Tibial artery (tissue), 4 donors: ENCODE measurements around the gene IGLL5.

ENCODE experiments used
- DNase-seq, 2 donors: peaks; one replicate each; pipeline ENCODE4 v3.0.0-alpha.2; 2019
- H3K27ac ChIP-seq, 2 donors: fragments of 200-600 bp; sonication (generic) in 1 of 2; 1 replicate in 1 of 2; 2 replicates in 1 of 2; pipeline ENCODE4 v1.5.1; 2018 to 2019; ENCODE audit warnings: mild to moderate bottlenecking in 1 of 2
- H3K27me3 ChIP-seq, 2 donors: fragments of 200-600 bp; sonication (generic) in 1 of 2; one replicate each; pipeline versions ENCODE4 v1.5.1 to v1.6.0; 2016 to 2019
- H3K36me3 ChIP-seq, 3 donors: fragments of 200-600 bp; sonication (generic) in 2 of 3; one replicate each; pipeline ENCODE4 v1.5.1; 2016 to 2019; ENCODE audit warnings: mild to moderate bottlenecking in 2 of 3
- H3K4me1 ChIP-seq, 4 donors: fragments of 200-600 bp; sonication (generic) in 2 of 4; 1 replicate in 3 of 4; 2 replicates in 1 of 4; pipeline ENCODE4 v1.5.1; 2016 to 2019
- H3K4me3 ChIP-seq, 2 donors: fragments of 200-600 bp; sonication (generic) in 1 of 2; 1 replicate in 1 of 2; 2 replicates in 1 of 2; pipeline ENCODE4 v1.5.1; 2018 to 2019; ENCODE audit warnings: mild to moderate bottlenecking in 2 of 2
- H3K9me3 ChIP-seq, 3 donors: fragments of 200-600 bp; sonication (generic) in 1 of 3; one replicate each; pipeline ENCODE4 v1.5.1; 2016 to 2019
- CTCF ChIP-seq, 2 experiments: fragments of 200-600 bp in 1 of 2; fragments of 450-650 bp in 1 of 2; IDR thresholded peaks; one replicate each; pipeline ENCODE4 v1.5.1; 2017 to 2019; ENCODE audit warnings: antibody characterized with exemption in 2 of 2, mild to moderate bottlenecking in 1 of 2, moderate library complexity in 1 of 2
- intact Hi-C: fragments of 100-400 bp; cut with DNase I; formaldehyde crosslinking; loops from one replicate; pipeline ENCODE4 v1.15.0; 2023; ENCODE audit warnings: low total_unique reads

IGLL5 gene

DNA sequence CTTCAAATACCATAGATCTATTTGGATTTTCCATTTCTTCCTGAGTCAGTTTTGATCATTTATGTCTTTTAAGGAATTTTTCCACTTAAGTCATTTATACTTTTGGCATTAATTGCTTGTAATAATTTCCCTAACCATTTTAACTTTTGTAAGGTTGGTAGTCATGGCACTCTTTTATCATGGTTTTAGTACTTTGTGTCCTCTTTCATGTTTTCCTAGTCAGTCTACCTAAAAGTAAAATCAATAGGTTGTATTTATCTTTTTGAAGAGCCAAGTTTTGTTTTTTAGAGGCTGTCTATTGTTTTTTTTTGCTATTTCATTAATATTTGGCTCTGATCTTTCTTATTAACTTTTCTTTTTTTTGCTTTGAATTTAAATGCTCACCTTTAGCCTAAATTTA lies 45.5 kb upstream of the IGLL5 start:
- no peak for TF ChIP-seq CTCF (IDR thresholded peaks at IDR 0.05)
- no peak for DNase-seq
- Histone ChIP-seq H3K27ac (no peak overlapping the region), H3K9me3 (peaks cover 0 to 6% (median 0%) of the 10 kb centered on the region in 3 donors), H3K27me3 (peaks cover 0 to 5% of the 10 kb centered on the region in 2 donors), H3K36me3 (no peaks in the 10 kb centered on the region), H3K4me1 (no peaks in the 10 kb centered on the region), H3K4me3 (no peak overlapping the region)
- intact Hi-C loops = no loop called here

DNA sequence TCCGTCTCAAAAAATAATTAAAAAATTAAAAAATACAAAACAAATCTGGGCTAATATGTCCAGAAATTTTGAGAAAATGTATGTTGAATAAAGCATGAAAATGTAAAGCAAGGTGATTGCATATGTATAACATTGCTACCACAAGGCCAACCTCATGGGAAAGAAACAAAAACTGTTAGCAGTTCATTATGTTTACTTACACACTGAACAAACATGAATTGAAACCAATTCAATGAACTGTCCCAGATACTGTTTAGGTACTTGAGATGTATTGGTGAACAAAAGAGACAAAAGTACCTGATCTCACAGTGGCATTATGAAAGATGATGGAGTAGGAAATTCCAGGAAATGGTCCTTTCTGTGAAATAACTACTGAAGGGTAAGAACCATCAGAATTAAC lies 43.8 kb upstream of the IGLL5 start:
- intact Hi-C loops = no loop called here

GRCh38 chr22:22847241-22847640 lies 40.4 kb upstream of the IGLL5 start:
- intact Hi-C loops = no loop called here
- no peaks in the 10 kb centered on the region for H3K9me3 ChIP-seq
- H3K27me3 ChIP-seq = peaks cover 0 to 29% of the 10 kb centered on the region in 2 donors
- no peak overlapping the region for H3K4me3 ChIP-seq
- H3K4me1 ChIP-seq = no peaks in the 10 kb centered on the region
- H3K27ac ChIP-seq = no peak overlapping the region
- DNase-seq = no peak
- no peaks in the 10 kb centered on the region for H3K36me3 ChIP-seq
- TF ChIP-seq CTCF (IDR thresholded peaks at IDR 0.05) = no peak

More for the DNA sequence above, 43.8 kb upstream of the IGLL5 start:
- Histone ChIP-seq H3K4me3 (no peak overlapping the region), H3K4me1 (no peaks in the 10 kb centered on the region), H3K36me3 (no peaks in the 10 kb centered on the region), H3K9me3 (peaks cover 0 to 6% (median 0%) of the 10 kb centered on the region in 3 donors), H3K27ac (no peak overlapping the region), H3K27me3 (peaks cover 0 to 12% of the 10 kb centered on the region in 2 donors)
- TF ChIP-seq CTCF (IDR thresholded peaks at IDR 0.05) = no peak
- no peak for DNase-seq

GRCh38 chr22:22848364-22848866 lies 39.2 kb upstream of the IGLL5 start:
- H3K4me1 ChIP-seq = no peaks in the 10 kb centered on the region
- H3K36me3 ChIP-seq = no peaks in the 10 kb centered on the region
- peak in 1 of 2 donors; percentile 36 for DNase-seq
- H3K27ac ChIP-seq = no peak overlapping the region
- no peaks in the 10 kb centered on the region for H3K9me3 ChIP-seq
- peaks cover 0 to 33% of the 10 kb centered on the region in 2 donors for H3K27me3 ChIP-seq
- no peak overlapping the region for H3K4me3 ChIP-seq
- intact Hi-C loops = no loop called here
- peak; percentile 66 to 78 for TF ChIP-seq CTCF (IDR thresholded peaks at IDR 0.05)

- no peak for TF ChIP-seq CTCF (IDR thresholded peaks at IDR 0.05)
- intact Hi-C loops = loop anchor here (10.0 kb wide), 2 partner anchors 105 to 275 kb away; no protein-coding TSS in a partner anchor
- H3K27ac ChIP-seq = no peak overlapping the region
These were observed 37.7 kb upstream of the IGLL5 start for GRCh38 chr22:22849640-22850610.

More at GRCh38 chr22:22849640-22850610, 37.7 kb upstream of the IGLL5 start:
- no peaks in the 10 kb centered on the region for H3K36me3 ChIP-seq
- no peak overlapping the region for H3K4me3 ChIP-seq
- no peaks in the 10 kb centered on the region for H3K4me1 ChIP-seq
- DNase-seq = no peak
- peaks cover 0 to 38% of the 10 kb centered on the region in 2 donors for H3K27me3 ChIP-seq
- H3K9me3 ChIP-seq = no peaks in the 10 kb centered on the region
